ENCODE measurements around the gene SYT15.
"Not testable (repeated sequence)": the region's sequence is repeated elsewhere in the genome, so short reads cannot be mapped to it uniquely, and the experiment has no call there.

DNA sequence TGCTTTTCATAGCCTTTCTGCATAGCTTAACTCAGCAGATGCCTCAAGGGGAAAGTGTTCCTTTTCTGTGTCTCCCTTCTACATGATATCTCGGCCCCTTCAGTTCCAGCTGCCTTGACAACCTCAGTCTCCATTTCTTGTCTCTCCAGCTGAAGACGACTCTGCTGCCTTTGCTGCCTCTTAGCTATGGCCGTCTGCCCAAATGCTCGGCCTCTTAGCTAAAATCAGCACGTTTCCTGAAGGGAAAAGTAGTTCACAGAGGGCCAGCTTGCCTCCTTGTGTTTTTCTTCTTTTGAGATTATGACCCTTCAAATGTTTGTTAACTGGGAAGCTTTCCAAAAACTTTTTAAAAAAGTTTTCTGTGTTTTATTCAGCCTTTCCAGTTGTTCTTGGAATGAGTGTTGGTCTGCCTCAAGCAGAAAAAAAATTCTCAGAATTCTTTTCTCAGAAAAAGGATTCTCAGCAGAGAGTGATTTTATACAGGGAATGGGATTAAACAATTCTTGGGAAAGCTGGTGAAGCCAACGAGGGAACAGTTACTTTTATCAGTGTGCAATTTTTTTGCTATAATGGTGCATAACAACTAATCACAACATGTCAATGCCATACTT lies 15.6 kb downstream of the SYT15 start:
- TF ChIP-seq POLR2A (IDR thresholded peaks at IDR 0.05; ENCODE audit: extremely low read depth, insufficient read length): not testable (repeated sequence)
- TF ChIP-seq, protein P1, sequence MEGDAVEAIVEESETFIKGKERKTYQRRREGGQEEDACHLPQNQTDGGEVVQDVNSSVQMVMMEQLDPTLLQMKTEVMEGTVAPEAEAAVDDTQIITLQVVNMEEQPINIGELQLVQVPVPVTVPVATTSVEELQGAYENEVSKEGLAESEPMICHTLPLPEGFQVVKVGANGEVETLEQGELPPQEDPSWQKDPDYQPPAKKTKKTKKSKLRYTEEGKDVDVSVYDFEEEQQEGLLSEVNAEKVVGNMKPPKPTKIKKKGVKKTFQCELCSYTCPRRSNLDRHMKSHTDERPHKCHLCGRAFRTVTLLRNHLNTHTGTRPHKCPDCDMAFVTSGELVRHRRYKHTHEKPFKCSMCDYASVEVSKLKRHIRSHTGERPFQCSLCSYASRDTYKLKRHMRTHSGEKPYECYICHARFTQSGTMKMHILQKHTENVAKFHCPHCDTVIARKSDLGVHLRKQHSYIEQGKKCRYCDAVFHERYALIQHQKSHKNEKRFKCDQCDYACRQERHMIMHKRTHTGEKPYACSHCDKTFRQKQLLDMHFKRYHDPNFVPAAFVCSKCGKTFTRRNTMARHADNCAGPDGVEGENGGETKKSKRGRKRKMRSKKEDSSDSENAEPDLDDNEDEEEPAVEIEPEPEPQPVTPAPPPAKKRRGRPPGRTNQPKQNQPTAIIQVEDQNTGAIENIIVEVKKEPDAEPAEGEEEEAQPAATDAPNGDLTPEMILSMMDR (IDR thresholded peaks at IDR 0.05; ENCODE audit: low read depth, low read length): not testable (repeated sequence)

All from NB4 (cell line).